GM23338 (cell line): Measurements from ENCODE around the gene TYMP.

Experiments used
- CREB1 ChIP-seq: fragments of 250-450 bp; sonication (Bioruptor Pico); IDR thresholded peaks from 2 replicates; pipeline ENCODE4 v1.5.0; 2020; ENCODE audit warnings: low read depth, mild to moderate bottlenecking, moderate library complexity
- CTCF ChIP-seq, 2 experiments: fragments of 200-600 bp in 1 of 2; sonication (generic) in 1 of 2; conservative IDR thresholded peaks; 2 replicates each; pipeline versions ENCODE4 v1.5.1 to v1.6.1; 2016 to 2017; ENCODE audit warnings: antibody characterized with exemption in 2 of 2, low read depth in 2 of 2, mild to moderate bottlenecking in 2 of 2, moderate library complexity in 1 of 2
- EZH2 ChIP-seq: fragments of 200-600 bp; sonication (generic); IDR thresholded peaks from one replicate; pipeline ENCODE4 v1.8.0; 2017; ENCODE audit warnings: antibody characterized with exemption, mild to moderate bottlenecking, low read depth; ENCODE audit not compliant: unreplicated experiment
- EZH2phosphoT487 ChIP-seq: fragments of 200-600 bp; sonication (generic); IDR thresholded peaks from one replicate; pipeline ENCODE4 v1.8.1; 2018; ENCODE audit warnings: antibody characterized with exemption; ENCODE audit not compliant: unreplicated experiment
- JUNB ChIP-seq: IDR thresholded peaks from one replicate; pipeline ENCODE4 v1.6.1; 2016; ENCODE audit warnings: antibody characterized with exemption; ENCODE audit not compliant: unreplicated experiment
- NANOG ChIP-seq: IDR thresholded peaks from 2 replicates; pipeline ENCODE4 v1.6.1; 2016; ENCODE audit warnings: antibody characterized with exemption, borderline replicate concordance
- POLR2AphosphoS5 ChIP-seq: IDR thresholded peaks from 2 replicates; pipeline ENCODE4 v1.6.1; 2016; ENCODE audit warnings: antibody characterized with exemption, low read depth
- REST ChIP-seq: IDR thresholded peaks from one replicate; pipeline ENCODE4 v1.6.1; 2018; ENCODE audit warnings: antibody characterized with exemption; ENCODE audit not compliant: unreplicated experiment
- STAT1 ChIP-seq: IDR thresholded peaks from one replicate; pipeline ENCODE4 v1.6.1; 2016; ENCODE audit warnings: antibody characterized with exemption; ENCODE audit not compliant: unreplicated experiment
- ZNF114 ChIP-seq: fragments of 250-450 bp; sonication (Bioruptor Pico); IDR thresholded peaks from 2 replicates; pipeline ENCODE4 v1.5.0; 2020; ENCODE audit warnings: mild to moderate bottlenecking, moderate library complexity
- ZNF331 ChIP-seq: fragments of 250-450 bp; sonication (Bioruptor Pico); IDR thresholded peaks from 2 replicates; pipeline ENCODE4 v1.5.0; 2020; ENCODE audit warnings: low read depth, mild to moderate bottlenecking, moderate library complexity
- TF ChIP-seq, protein P1 (sequence below): IDR thresholded peaks from 2 replicates; pipeline ENCODE4 v1.6.1; 2016; ENCODE audit warnings: antibody characterized with exemption
- TF ChIP-seq, protein P2 (sequence below): fragments of 250-450 bp; sonication (Bioruptor Pico); IDR thresholded peaks from 2 replicates; pipeline ENCODE4 v1.5.0; 2020; ENCODE audit warnings: mild to moderate bottlenecking, moderate library complexity

DNA sequence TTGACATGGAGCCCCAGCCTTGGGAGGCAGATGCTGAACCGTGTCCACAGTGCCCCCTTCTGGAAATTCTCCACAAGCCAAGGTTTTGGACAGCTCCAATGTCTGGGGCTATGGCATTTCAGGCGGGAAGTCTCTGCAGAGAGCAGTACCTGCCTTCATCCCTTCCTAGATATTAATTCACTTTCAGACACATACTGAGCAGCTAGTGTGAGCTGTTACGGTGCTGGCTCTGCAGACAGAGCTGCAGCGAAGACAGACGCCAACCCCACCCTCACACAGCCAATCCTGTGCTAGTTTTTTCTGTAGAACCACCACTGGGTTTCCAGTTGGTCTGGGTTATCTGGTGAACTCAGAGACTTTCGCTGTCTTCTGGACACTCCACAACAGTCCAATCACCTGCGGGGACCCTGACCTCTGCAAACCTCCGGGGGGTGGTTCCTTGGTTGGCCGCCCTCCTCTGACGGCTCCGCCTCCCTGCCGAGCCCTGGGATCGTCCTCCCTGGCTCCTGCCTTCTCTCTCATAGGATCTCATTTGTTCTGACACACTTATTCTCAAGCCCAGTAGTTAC is 31.4 kb downstream of the TYMP start:
- TF ChIP-seq CTCF (conservative IDR thresholded peaks at IDR 0.05; ENCODE audit: low read depth in 2 of 2) = peak; percentile 79 to 86
- no peak for TF ChIP-seq CREB1 (CRISPR knock-in tag)
- peak; percentile 62 for TF ChIP-seq REST
- TF ChIP-seq EZH2phosphoT487 = no peak
- no peak for TF ChIP-seq NANOG
- no peak for TF ChIP-seq POLR2AphosphoS5
- no peak for TF ChIP-seq EZH2
- no peak for TF ChIP-seq STAT1
- TF ChIP-seq, protein P1, sequence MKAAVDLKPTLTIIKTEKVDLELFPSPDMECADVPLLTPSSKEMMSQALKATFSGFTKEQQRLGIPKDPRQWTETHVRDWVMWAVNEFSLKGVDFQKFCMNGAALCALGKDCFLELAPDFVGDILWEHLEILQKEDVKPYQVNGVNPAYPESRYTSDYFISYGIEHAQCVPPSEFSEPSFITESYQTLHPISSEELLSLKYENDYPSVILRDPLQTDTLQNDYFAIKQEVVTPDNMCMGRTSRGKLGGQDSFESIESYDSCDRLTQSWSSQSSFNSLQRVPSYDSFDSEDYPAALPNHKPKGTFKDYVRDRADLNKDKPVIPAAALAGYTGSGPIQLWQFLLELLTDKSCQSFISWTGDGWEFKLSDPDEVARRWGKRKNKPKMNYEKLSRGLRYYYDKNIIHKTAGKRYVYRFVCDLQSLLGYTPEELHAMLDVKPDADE = no peak
- TF ChIP-seq ZNF331 (CRISPR knock-in tag) = no peak
- TF ChIP-seq JUNB = no peak
- no peak for TF ChIP-seq ZNF114 (CRISPR knock-in tag)
- TF ChIP-seq, protein P2, sequence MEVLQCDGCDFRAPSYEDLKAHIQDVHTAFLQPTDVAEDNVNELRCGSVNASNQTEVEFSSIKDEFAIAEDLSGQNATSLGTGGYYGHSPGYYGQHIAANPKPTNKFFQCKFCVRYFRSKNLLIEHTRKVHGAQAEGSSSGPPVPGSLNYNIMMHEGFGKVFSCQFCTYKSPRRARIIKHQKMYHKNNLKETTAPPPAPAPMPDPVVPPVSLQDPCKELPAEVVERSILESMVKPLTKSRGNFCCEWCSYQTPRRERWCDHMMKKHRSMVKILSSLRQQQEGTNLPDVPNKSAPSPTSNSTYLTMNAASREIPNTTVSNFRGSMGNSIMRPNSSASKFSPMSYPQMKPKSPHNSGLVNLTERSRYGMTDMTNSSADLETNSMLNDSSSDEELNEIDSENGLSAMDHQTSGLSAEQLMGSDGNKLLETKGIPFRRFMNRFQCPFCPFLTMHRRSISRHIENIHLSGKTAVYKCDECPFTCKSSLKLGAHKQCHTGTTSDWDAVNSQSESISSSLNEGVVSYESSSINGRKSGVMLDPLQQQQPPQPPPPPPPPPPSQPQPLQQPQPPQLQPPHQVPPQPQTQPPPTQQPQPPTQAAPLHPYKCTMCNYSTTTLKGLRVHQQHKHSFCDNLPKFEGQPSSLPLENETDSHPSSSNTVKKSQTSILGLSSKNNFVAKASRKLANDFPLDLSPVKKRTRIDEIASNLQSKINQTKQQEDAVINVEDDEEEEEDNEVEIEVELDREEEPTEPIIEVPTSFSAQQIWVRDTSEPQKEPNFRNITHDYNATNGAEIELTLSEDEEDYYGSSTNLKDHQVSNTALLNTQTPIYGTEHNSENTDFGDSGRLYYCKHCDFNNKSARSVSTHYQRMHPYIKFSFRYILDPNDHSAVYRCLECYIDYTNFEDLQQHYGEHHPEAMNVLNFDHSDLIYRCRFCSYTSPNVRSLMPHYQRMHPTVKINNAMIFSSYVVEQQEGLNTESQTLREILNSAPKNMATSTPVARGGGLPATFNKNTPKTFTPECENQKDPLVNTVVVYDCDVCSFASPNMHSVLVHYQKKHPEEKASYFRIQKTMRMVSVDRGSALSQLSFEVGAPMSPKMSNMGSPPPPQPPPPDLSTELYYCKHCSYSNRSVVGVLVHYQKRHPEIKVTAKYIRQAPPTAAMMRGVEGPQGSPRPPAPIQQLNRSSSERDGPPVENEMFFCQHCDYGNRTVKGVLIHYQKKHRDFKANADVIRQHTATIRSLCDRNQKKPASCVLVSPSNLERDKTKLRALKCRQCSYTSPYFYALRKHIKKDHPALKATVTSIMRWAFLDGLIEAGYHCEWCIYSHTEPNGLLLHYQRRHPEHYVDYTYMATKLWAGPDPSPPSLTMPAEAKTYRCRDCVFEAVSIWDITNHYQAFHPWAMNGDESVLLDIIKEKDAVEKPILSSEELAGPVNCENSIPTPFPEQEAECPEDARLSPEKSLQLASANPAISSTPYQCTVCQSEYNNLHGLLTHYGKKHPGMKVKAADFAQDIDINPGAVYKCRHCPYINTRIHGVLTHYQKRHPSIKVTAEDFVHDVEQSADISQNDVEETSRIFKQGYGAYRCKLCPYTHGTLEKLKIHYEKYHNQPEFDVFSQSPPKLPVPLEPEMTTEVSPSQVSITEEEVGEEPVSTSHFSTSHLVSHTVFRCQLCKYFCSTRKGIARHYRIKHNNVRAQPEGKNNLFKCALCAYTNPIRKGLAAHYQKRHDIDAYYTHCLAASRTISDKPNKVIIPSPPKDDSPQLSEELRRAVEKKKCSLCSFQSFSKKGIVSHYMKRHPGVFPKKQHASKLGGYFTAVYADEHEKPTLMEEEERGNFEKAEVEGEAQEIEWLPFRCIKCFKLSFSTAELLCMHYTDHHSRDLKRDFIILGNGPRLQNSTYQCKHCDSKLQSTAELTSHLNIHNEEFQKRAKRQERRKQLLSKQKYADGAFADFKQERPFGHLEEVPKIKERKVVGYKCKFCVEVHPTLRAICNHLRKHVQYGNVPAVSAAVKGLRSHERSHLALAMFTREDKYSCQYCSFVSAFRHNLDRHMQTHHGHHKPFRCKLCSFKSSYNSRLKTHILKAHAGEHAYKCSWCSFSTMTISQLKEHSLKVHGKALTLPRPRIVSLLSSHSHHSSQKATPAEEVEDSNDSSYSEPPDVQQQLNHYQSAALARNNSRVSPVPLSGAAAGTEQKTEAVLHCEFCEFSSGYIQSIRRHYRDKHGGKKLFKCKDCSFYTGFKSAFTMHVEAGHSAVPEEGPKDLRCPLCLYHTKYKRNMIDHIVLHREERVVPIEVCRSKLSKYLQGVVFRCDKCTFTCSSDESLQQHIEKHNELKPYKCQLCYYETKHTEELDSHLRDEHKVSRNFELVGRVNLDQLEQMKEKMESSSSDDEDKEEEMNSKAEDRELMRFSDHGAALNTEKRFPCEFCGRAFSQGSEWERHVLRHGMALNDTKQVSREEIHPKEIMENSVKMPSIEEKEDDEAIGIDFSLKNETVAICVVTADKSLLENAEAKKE (CRISPR knock-in tag) = no peak
